GM18951 (cell line): ENCODE results near the gene SERF1B.
"Not testable (repeated sequence)": the region's sequence is repeated elsewhere in the genome, so short reads cannot be mapped to it uniquely, and the experiment has no call there.

Experiments
- in situ Hi-C: fragments of 300-500 bp; cut with MboI; formaldehyde crosslinking; loops from one replicate; pipeline ENCODE4 v1.12.0; 2022; ENCODE audit warnings: low sequenced_read_pairs, mixed read lengths, inconsistent platforms; ENCODE audit not compliant: unreplicated experiment

The SERF1B gene

DNA sequence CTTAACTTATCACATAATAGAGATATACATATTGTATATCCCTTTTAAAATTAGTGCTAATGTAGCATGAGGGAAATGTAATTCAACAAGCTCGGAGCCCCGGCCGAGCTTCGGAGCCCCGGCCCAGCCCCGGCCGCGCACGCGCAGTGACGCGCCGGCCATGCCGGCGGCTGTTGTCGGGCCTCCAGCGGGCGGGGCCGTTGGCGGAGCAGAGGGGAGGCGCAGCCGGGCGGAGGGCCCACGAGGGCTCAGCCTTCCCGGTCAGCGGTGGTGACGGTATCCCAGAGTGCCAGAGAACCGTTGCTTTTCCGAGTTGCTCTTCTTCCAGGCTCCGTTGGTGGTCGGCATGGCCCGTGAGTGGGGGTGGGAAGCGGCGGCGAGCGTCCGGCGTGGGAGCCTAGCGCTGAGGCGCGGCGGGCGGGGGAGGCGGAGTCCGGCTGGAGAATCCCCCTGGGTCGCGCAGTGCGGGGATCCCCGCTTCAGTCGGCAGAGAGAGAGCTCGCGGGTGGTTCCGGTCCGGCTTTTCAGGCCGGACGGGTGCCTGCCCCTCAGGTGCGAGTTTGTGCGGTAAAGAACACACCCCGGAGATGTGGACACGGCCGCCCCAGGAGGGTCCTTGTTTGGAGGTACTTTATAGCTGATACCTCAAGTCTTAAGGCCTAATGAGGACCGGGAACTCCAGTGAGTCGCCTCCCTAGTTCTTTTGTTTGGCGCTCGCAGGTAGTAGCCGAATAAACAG is at the start of gene SERF1B:
SERF1B (plus strand) TSS at position 146 of the 739 bp plus-strand sequence; CDS start at position 347, 201 bp downstream.
- in situ Hi-C loops: not testable (repeated sequence)

DNA sequence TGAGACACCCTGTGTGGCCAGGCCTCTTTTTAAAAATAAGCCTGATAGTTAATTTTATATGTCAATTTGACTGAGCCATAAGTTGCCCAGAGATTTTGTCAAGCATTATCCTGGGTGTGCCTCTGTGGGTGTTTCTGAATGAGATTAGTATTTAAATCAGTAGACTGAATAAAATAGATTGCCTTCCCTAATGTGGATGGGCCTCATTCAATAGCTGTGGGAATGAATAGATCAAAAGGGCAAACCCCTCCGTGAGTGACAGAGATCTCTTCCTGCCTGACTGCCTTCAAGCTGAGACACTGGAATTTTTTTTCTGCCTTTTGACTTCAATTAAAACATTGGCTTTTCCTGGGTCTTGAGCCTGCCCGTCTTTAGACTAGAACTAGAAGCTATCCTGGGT is 33.3 kb upstream of the SERF1B start:
- in situ Hi-C loops: not testable (repeated sequence)

DNA sequence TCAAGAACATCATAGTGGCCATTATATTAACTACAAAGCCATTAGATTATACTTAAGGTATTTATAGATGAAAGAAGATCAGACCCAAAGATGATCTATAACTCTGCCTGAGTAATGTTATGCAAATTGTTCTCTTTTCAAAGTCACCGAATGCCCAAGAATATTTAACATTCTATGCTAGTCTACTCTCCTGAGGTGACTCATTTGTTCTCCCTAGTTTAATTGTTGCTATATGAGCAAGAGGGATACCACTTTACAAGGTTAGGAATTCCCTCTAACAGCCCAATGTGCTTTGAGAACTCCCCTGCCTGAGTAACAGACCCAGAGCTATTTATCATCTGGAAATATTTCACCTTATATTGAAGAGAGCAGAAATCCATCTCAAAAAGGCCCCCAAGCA is 29.5 kb upstream of the SERF1B start:
- in situ Hi-C loops: not testable (repeated sequence)

DNA sequence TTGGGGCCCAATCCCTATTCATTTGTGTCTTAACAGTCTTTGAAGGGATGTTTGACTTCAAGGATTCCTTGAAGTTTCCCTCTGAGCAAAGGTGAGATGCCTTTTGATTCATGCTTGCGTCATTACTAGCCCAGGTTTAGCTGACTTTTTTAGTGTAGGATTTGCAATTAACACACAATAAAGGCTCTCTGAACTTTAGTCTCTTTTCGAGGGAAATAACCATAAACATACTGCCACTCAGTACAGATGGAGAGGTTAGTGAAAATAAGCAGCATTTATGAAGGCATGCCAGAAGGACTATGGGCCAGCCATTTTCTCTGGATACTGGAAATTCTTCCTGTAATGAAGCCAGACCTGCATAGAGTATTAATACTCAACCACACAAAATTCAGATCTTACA is 4.4 kb upstream of the SERF1B start:
- in situ Hi-C loops: not testable (repeated sequence)

DNA sequence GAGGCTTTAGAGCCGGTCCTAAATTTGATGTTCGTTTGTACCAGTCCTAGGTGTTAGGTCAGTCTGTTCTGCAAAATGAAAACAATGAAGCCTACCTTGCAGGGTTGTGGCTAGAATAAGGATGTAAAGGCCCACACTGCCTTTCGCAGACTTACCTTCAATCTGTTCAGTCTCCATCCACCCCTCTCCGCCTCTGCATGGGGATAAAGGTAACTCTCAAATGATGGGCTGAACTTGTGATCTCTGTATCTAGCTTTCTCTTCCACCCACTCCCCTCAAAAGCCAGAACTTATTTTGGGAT is 744 bp downstream of the SERF1B start:
- in situ Hi-C loops: not testable (repeated sequence)

DNA sequence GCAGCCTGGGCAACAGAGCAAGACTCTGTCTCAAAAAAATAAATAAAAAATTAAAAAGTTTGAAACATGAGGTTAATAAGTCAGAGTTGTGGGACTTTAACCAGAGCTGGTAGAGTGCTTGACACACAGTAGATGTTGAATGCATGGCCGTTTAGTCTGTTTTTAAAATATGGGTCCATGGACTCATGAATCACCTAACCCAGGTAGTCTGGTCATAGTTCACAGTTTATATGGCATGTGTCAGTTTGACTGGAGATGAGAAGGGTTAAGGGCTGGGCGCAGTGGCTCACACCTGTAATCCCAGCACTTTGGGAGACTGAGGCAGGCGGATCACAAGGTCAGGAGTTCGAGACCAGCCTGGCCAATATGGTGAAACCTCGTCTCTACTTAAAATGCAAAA is 6.2 kb downstream of the SERF1B start:
- in situ Hi-C loops: not testable (repeated sequence)

DNA sequence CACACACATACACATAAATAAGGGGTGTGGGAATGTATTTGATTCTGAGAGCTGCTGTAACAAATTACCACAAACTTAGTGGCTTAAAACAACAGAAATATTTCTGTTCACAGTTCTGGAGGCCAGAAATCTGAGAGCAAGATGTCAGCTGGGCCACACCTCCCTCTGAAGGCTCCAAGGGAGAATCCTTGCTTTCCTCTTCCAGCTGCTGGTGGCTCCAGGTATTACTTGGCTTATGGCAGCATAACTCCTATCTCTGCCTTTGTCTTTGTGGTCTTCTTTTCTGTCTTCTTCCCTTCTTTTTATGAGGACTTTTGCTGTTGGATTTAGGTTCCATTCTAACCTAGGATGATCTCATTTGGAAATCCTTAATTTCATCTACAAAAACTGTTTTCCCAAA is 16.4 kb downstream of the SERF1B start:
- in situ Hi-C loops: not testable (repeated sequence)

DNA sequence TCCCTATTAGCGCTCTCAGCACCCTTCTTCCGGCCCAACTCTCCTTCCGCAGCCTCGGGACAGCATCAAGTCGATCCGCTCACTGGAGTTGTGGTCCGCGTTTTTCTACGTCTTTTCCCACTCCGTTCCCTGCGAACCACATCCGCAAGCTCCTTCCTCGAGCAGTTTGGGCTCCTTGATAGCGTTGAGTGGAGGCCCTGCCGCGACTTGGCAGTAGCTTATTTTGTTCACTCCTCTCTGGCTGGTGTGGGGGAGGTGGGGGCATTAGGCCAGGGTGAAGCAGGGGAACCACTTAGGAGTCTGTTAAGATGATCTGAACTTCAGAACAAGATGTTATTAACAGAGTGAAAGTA is 24.7 kb downstream of the SERF1B start:
- in situ Hi-C loops: not testable (repeated sequence)

DNA sequence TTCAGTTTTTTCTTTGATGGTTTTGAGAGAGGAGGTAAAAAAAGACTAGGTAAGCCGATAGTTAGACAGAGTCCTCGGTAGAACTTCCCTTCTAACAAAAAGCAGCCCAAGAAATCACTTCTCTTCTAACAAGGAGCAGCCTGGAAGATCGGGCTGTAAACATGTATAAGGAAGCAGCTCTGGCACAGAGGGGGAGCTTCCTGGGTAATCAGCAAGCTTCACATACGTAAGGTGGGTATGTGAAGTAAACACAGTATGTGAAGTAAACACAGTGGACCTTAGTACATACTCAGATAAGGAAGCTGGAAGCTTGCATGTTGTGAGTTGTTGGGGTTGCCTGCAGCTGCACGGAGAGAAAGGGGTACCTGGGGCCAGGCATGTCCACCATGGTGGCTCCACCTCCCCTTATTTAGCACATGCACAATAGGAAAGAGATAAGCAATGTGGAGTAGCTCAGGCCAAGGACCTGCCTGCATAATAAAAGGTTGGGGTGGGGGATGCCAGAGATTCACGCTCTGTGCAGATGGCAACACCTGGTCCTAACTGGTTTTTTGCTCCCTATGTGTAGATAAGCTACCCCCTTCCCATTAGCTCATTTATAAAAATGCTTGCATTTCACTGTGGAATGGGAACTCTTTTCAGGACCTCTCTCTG is 31.4 kb downstream of the SERF1B start:
- in situ Hi-C loops: not testable (repeated sequence)

DNA sequence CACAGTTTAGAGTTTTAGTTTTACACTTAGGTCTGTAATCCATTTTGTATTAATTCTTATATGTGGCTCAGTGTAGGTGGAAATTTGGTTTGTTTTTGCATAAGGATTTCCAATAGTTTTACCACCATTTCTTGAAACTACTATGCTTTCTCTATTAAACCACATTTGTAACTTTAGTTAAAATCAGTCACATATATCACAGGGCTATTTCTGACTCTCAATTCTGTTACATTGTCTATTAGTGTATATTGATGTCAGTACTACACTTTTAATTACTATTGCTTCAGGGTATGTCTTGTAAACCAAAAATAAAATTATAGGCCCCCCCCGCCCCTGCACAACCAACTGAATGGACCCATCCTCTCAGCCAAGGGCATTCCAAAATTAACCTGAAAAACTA is 32.1 kb downstream of the SERF1B start:
- in situ Hi-C loops: not testable (repeated sequence)

DNA sequence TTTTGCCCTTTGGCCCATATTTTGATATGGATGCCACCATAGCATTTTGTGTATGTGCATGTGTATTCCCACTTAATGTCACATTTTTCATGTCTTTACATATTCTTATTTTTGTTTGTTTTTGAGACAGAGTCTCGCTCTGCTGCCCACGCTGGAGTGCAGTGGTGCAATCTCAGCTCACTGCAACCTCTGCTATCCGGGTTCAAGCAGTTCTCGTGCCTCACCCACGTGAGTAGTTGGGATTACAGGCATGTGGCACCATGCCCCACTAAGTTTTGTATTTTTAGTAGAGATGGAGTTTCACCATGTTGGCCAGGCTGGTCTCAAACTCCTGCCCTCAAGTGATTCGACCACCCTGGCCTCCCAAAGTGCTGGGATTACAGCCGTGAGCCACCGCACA is 52.6 kb downstream of the SERF1B start:
- in situ Hi-C loops: not testable (repeated sequence)

DNA sequence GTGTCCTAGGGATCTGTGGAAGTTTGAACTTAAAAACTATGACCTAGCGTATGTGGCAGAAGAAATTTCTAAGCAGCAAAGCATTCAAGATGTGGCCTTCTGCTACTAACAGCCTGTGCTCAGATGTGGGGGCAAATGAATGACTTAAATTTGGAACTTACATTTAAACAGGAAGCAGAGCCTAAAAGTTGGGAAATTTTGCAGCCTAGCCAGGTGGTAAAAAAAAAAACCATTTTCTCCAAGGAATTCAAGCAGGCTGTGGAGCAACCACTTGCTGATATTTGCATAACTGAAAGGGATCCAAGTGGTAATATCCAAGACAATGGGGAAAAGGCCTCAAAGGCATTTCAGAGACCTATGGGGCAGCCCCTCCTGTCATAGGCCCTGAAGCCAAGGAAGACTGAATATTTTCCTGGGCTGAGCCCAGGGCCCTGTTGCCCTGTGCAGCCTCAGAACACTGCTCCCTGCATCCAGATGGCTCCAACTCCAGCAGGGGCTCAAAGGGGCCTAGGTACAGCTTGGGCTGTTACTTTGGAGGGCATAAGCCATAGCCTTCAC is 63.9 kb downstream of the SERF1B start:
- in situ Hi-C loops: not testable (repeated sequence)

DNA sequence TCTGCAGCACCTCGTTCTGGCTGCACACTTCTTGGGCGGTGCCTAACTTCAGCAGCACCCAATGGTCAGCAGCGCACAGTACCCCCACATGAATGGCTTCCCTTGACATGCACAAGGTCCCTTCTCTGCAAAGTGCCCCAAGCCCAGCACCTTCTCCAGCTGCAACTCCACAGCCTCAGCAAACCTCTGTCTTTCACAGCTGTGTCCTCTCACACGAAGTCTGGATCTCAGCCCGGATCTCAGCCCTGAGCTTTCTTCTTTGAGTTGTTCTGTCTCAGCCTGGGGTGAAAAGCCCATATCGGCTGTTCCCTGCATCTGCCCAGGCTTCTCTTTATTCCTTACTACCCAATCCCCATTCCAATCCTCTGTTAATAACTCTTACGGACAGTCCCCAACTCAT is 66.7 kb downstream of the SERF1B start:
- in situ Hi-C loops: not testable (repeated sequence)
